SK-N-DZ (cell line): Measurements from ENCODE around the gene SLC5A1. TPM values are rescaled to one million over a fixed set of nuclear protein-coding genes. Genes with fewer than 3 reads are reported as not detected.

Experiments used
- DNase-seq: peaks from one replicate; pipeline ENCODE4 v3.0.0-alpha.2; 2015; ENCODE audit warnings: low spot score
- polyA plus RNA-seq, 2 experiments: library from polyadenylated mRNA; depleted of rRNA; stranded (reverse); fragments of >200 nt; gene quantifications; 2 replicates each; pipeline ENCODE4 v1.2.3, GENCODE V29; 2014

Gene SLC5A1
- not detected in 2 replicates for polyA plus RNA-seq (2014; cell fraction: cytosol; rRNA removed)
- not detected in 2 replicates for polyA plus RNA-seq (2014; cell fraction: nucleus; rRNA removed)

DNA sequence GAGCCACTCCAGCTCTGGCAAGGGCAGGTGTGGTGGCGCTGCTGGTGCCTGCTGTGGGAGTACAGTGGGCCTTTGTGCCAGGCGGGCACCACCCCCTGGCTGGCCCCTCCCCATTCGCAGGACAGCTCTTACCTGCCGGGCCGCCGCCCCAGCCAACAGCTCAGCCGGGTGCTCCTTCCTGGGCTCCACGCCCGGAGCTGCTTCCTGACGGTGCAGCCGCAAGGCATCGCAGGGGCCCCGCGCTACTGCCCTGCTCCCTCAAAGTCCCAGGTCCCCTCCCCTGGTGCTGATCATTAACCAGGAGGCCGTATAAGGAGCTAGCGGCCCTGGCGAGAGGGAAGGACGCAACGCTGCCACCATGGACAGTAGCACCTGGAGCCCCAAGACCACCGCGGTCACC lies at the start of gene SLC5A1:
Gene SLC5A1 (plus strand): TSS at position 338 of the 400 bp plus-strand sequence. CDS start 21 bp downstream, at position 359.
- DNase-seq, result no peak

DNA sequence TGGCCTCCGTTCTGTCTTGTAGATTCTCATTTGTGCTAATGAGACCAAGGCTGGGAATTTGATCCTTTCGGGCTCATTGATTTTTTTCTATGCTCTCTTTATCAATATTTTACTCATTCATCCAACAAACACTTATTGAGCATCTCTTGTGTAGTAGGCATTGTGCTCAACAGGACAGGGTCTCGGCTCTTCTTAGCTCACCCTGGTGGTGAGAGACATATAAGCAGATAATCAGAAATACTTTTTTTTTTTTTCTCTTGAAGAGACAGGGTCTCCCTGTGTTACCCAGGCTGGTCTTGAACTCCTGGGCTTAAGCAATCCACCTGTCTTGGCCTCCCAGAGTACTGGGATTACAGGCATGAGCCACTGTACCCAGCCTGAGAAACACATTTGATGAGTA lies 48.0 kb upstream of the SLC5A1 start:
- no peak for DNase-seq

DNA sequence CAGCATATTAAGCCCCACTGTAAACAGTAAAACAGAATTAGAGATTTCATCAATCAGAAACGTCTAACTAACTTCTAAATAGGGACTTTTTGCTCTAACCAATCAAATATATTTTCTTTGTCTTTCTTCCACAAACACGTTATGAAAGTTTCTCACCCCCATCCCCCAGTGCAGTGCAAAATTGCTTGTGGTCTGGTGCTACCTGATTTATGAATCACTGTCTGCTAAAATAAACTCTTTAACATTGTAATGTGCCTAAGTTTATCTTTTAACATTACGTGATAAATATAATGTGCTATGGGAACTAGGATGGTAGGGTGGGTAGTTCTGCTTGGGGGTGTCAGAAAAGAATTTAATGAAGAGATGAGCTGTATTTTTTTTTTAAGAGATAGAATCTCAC lies 47.3 kb upstream of the SLC5A1 start:
- DNase-seq, result no peak

DNA sequence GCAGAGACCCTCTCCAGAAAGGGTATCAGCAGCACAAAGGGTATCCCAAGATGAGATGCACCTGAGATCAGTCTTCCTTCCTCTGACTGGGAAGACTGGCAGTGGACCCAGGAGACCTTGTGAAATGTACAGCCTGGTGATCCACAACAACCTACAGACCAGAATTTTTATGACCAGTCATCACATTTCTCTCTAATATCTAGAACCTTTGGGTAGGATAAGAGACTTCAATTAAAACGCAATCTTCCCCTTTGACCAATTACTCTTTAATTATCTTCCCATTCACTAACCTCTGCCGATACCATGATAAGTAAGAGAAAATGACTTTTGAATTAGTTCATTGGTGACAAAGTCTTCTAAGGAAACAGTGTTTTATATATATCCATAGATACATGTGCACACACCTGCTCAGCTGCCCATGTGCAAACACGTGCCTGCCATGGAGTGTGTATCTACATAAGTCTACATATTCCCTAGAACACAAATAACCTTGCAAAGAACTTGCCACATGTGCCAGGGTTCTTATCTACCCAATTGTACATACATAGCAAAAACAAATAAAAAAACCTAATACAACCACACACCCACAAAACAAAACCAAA lies 44.2 kb upstream of the SLC5A1 start:
- DNase-seq, result no peak

DNA sequence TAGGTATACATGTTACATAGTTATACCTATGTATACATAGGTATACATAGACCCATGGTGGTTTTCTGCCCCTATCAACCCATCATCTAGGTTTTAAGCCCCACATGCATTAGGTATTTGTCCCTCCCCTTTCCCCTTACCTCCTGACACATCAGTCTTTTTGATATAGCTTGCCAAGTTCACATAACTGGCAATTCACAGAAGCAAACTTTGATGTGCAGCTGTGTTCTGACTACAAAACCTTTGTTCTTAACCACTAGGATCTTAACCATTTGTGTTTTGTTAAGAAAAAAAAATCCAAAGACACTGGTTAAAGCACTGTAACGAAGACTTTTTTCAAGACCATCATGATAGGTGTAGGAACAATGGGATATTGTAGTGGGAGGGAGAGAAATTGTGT lies 42.9 kb upstream of the SLC5A1 start:
- DNase-seq, result no peak

DNA sequence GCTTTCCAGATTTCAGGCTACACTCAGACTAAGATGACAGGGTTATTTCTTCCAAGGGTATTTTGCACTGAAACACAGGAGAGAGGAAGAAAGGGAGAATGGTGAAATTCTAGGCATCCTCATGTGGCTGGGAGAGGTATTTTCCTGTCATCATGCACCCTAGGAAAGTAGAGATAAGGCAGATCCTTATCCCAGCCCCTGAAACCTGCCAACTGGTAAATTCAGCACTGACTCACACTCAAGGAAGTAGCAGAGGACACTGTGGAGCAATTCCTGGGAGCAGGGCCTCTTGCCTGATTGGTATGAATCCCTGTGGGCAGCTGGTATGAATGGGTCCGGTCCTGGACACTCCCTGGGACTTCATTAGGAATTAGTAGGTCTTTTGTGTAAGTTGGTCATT lies 37.6 kb upstream of the SLC5A1 start:
- no peak for DNase-seq

DNA sequence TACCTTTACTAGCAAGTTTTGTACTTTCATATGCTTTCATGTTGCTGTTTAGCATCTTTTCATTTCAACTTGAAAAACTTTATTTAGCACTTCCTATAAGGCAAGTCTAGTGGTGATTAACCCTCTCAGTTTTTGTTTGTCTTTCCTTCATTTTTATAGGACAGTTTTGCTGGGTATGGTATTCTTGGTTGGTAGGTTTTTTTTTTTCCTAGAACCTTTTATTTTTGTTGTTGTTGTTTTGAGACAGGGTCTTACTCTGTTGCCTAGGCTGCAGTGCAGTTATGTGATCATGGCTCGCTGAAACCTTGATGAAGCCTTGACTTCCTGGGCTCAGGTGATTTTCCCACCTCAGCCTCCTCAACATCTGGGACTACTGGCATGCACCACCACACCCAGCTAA lies 29.9 kb upstream of the SLC5A1 start:
- DNase-seq, result no peak

DNA sequence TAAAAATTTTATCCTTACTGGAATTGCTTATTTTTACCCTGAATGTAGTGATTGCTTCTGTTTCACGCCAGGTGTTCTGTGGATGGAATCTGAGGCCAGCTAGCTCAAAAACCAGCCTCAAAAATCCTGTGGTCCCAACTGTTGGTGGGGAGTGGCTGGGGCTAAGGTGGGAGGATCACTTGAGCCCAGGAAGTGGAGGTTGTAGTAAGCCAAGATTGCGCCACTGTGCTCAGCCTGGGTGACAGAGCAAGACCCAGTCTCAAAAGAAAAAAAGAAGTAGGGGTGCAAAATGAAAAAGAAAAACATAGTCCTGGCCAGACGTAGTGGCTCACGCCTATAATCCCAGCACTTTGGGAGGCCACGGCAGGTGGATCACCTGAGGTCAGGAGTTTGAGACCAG lies 27.0 kb upstream of the SLC5A1 start:
- DNase-seq, result no peak

DNA sequence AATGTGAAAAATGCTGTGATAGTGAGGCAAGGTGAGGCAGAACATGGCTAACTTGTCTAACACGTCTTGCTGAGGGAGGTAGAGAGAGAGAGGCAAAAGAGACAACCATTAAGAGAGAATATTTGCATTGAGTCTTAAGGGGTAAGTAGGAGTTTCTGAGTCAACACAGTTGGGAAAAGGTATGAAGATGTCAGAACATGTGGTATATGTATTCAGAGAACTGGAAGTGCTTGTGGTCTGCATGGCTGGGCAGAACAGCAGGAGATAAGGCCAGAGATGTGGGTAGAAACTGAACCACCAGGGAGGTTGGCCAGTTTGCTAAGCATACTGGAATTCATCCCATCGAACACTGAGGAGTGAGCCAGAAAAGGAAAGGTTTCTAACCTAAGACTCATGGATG lies 25.0 kb upstream of the SLC5A1 start:
- DNase-seq, result no peak

DNA sequence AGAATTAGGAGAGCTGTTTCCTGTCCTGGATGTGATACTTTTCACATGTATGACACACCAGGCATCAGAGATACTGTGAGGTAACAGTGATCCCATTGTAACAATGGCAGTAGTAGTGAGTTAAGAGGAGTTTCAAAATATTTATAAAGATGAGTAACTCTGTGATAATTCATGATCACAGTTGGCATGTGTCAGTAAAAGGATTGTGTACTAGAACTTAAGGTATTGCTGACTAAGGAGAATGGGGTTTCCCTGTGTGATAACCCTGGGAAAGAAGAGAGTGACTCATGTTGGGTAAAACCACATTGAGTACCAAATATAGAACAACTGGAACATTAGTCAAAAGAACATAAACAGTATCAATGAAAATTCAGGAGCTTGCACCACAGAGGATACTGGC lies 22.9 kb upstream of the SLC5A1 start:
- no peak for DNase-seq

DNA sequence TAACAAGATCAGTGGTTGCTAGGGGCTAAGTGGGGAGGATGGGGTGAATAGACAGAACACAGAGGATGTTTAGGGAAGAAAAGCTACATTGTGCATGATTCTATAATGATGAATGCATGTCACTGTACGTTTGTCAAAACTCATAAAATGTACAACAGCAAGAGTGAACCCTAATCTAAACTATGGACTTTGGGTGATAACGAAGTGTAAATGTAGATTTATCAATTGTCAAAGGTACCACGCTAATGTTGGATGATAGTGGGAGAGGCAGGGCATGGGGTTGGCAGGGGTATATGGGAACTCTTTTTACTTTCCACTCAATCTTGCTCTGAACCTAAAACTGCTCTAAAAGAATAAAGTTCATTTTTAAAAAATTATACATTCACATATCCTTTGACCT lies 21.3 kb upstream of the SLC5A1 start:
- no peak for DNase-seq

DNA sequence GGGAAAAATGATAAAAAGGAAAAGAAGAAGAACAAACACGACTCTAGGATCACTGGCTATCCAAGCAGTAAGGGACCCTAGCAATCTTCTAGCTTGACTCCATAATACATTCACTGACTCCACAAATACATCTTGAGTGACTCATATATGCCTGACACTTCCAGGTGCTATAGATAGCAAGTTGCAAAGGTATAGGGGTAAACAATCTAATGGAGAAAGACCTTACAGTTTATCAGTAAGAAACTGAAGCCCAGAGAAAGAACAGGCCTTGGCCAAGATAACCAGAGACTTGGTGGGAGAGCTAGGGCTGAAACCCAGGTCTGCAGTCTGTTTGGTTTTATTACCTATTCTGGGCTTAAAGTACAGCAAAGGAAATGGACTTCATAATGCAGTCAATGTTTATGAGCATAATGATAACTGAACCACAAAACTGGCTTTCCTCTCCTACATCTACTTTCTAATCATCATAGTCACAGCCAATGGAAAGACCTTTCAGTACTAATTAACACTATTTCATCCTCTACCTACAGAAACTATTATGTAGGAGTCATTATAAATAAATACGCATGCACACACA lies 19.7 kb upstream of the SLC5A1 start:
- no peak for DNase-seq

DNA sequence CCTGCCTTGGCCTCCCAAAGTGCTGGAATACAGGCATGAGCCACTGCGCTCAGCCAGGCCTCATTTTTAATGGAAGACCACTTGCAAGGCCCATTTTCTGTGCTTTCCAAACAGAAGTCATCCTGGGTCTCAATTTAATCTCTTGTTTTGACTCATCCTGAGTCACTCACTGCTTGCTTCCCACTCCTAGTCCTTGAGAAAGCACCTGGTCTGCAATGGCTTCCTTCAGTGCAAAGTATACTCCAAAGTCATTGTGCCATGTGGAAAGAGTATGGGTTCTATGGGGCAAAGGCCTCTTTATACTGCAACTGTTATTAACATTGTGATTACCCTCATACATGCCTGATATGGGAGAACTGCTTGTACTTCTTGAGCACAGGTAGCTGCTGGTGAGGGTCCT lies 18.3 kb upstream of the SLC5A1 start:
- no peak for DNase-seq

DNA sequence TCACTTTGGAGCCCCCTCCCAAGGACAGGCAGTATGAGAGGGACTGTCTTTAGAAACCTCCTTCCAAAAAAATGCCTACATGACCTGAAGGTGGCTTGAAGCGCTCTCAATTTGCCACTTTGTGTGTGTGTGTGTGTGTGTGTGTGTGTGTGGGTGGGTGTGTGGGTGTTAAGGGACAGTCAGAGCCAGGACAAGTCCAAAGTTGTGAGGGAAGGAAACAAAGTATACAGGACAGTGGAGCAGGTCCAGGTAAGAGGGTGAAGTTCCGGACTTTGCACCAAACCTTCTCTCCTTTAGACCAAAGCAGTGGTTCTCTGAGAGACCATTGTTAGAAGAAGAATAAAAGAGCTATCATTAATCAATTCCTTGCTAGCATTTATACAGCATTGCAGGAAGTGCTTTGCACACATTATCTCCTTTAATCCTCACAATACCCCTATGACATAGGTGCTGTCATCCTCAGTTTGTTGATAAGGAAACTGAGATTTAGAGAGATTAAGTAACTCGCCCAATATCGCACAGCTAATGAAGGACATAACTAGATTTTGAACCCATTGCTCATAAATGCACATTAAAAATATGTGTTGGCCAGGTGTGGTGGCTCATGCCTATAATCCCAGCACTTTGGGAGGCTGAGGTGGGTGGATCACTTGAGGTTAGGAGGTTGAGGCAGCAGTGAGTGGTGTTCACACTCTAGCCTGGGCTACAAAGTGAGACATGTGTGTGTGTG lies 12.4 kb upstream of the SLC5A1 start:
- DNase-seq, result no peak

DNA sequence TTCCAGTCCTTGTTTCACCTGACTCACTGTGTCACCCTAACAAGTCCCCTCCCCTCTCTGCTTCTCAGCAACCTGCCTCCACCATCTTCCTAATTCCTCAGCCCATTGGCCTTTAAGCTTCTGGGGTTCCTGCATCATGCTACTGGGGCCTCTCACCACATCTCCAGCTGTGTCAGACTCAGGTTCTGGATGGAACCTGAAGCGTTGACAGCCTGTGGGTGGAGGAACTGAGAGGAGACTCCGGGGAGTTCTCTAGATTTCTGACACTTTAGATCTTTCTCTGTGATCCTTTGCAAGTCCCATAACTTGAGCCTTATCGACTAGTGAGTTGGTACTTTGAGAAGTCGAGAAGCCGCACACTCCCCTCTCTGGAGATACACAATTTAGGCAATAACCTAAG lies 11.6 kb upstream of the SLC5A1 start:
- no peak for DNase-seq

DNA sequence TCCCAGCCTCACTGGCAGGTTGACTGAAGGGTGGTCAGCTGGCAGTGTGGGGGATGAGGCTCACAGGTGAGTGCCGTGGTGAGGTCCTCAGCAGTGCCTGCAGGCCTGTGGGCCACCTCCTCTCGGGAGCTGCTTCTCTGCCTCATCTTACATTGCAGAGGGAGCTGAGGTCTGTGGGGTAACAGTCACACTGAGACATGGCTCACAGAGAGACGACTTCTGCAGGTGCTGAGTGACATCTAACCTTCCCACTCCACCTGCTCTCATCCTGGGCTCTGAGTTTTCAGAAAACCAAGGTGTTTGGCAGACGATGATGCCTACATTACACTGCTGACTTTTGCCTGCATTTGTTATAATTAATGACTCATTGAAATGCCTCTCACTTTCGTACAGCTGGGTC lies 8.8 kb upstream of the SLC5A1 start:
- no peak for DNase-seq

DNA sequence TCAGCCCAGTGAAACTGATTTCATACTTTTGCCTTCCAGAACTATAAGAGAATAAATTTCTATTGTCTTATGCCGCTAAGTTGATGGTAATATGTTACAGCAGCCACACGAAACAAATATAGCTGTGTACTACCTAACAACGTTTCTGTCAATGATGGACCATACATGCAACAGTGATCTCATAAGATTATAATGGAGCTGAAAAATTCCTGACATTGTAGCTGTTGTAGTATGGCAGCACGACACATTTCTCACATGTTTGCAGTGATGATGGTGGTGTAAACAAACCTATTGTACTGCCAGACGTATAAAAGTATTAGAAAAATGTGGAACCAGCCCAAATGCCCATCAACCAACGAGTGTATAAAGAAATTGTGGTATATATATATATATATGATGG lies 5.8 kb upstream of the SLC5A1 start:
- DNase-seq, result no peak

DNA sequence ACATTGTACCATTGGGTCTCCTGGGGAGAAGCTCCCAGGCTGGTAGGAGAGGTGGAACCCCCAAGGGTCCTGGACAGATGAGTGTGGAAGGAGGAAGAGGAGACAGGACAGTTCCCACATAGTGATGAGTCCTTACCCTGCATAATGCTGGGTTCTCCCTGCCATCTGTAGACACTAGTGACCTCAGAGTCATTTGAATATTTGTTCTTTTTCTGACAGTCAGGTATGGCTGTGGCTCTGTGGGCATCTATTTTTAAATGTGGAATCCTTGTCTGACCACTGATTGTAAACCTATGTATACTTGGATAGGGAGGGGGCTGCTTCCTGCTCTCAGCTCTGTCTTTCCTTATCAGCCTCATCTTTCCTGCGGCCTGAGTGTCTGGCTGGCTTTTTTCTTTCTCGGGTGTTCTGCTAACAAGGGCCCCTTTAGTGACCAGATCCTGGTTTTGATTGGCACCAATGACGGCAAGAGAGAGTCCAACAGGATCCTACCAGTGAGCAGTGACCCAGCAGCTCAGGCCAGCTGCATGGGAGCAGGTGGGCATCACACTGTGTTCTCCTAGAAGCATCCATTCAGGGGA lies 2.6 kb upstream of the SLC5A1 start:
- DNase-seq, result peak; percentile 54

DNA sequence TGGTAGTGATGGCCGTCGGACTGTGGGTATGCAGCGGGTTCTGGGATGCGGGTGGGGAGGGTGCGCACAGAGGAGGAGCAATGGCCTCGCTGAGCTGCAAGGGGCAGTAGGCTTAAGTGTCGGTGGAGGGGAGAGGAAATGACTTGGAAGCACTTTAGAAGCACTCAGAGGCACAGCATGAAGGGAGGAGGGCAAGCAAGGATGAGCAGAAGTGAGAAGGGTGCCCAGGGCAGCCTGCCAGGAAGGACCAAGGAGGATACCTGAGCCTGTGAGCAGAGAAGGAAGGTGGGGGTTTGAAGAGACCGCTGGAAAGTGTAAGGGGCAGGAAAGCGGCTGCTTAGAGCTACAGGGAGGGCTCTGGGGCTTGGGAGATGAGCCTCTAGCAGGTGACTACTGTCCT lies 330 bp downstream of the SLC5A1 start:
- DNase-seq, result no peak

DNA sequence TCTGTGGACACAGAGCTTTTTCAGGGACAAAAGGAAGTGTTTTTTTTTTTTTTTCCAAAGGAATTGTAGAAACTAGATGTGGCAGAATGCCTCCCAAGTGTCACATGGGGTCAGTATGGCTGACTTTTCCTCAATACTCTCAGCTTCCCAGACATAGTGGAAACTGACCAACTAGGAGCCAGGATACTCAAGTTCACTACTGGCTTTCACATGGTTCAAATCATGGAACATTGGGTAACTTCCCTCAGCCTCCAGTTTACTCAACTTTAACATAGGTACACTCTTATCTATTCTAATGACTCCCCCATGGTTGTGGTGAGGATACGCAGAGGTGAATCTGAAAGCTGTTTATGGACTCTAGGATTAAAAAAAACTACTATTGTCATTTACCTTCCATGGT lies 1.4 kb downstream of the SLC5A1 start:
- no peak for DNase-seq

DNA sequence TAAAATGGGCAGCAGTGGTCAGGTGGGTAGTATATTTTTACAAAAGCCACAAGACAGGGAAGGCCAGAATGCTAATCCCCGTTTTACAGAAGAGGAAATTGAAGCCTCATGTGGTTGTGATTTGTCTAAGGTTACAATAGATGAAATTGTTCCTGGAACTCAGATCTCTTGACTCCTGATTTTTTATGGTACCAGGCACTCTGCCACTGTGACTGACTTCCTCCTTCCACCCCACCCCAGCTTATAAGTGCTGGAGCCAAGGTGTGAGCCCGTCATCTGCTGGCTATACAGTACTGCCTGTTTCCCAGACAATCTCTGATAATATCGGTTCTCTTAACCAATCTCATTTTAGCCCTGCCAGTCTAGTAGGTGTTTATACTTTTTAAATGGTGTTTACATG lies 1.9 kb downstream of the SLC5A1 start:
- no peak for DNase-seq

DNA sequence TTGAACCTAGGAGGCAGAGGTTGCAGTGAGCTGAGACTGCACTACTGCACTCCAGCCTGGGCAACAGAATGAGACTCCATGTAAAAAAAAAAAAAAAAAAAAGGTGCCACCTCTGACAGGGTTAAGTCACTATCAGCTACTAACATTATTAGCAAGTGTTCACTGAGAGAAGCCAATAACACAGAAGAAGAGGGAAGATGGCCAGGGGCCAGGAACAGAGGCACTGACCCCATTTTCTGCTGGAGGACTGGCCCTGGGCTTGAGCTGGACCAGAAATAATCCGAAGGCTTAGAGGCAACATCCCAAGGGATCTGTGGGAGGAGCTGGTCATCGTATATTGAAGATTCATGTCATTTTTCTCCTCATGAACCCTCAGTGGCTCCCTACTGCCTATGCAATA lies 5.0 kb downstream of the SLC5A1 start:
- DNase-seq, result no peak
